SKM-1 (cell line): ENCODE data around the gene ZFAND2A.
"Not testable (repeated sequence)": the region's sequence is repeated elsewhere in the genome, so short reads cannot be mapped to it uniquely, and the experiment has no call there.

Experiments
- DNase-seq: peaks from one replicate; lab custom pipeline; 2025; ENCODE audit not compliant: unreplicated experiment; lab: John Stamatoyannopoulos, UW

The ZFAND2A gene

DNA sequence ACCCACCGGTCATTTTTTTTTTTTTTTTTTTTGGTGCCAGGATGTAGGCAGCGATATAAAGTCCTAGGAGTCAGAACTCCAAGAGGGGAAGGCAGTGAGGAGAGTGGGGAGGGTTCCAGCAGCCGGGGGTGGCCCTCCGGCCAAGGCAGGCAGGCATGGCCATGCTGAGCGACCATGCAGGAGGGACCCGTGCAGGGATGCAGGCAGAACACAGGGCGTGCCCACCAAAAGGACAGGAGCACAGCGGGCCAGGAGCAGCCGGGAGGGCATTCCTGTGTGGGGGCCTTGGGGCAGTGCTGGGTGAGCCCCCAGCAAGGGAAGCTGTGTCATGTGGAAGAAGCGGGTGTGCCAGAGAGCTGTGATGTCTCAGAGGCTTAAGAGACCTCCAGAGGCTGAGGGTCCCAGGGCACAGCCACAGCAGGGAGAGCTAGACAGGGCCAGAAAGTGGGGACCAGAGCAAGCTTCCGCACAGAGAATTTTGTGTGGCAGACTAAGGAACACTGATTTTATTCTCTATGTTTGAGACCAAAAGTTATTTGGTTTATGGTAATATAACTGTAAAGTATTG lies 5.7 kb downstream of the ZFAND2A start:
- no peak for DNase-seq

- DNase-seq: no peak
Measured at GRCh38 chr7:1152492-1152891, 7.5 kb downstream of the ZFAND2A start.

- DNase-seq: no peak
Measured at GRCh38 chr7:1151653-1152425, 8.2 kb downstream of the ZFAND2A start.

DNA sequence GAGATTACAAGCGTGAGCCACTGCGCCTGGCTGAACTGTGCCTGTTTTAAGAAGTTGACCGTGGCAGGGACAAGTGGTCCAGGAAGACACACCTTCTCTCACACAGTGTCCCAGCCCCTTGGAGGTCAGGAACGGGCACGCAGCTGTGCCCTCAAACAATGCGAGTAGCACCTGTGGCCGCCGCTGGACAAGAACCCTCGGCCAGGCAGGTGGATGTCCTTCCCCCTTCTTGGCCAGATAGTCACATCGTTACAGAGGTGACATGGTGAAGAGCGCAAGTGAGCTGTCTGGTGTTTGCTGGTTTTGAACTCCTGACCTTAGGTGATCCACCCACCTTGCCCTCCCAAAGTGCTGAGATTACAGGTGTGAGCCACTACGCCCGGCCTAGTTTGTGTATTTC lies 8.8 kb downstream of the ZFAND2A start:
- DNase-seq: no peak

DNA sequence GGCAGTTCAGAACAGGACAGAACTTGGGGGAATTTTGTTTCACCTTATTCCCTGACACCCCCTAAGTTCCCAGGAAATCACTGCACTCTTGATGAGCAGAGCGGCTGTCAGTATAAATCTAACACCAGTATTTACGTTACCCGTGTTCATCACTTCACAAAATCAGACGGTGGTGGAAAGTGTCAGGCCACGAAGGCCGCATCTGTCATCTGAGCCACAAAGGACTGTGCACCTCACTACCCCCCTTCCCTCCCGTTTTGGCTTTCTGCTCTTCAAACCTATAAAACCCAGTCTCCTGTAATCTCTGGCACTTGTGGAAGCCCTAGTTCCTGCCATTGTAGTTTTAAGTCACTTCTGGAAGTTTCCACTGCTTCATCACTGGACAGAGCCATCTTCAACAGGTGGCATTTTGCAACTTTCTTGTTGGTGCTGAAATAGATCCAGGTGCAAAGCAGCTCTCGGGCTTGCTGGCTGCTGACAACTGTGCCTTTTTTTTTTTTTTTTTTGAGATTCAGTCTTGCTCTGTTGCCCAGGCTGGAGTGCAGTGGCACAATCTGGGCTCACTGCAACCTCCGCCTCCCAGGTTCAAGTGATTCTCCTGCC lies 9.5 kb downstream of the ZFAND2A start:
- DNase-seq: no peak

- DNase-seq: no peak
Measured at GRCh38 chr7:1149351-1149794, 10.6 kb downstream of the ZFAND2A start.

DNA sequence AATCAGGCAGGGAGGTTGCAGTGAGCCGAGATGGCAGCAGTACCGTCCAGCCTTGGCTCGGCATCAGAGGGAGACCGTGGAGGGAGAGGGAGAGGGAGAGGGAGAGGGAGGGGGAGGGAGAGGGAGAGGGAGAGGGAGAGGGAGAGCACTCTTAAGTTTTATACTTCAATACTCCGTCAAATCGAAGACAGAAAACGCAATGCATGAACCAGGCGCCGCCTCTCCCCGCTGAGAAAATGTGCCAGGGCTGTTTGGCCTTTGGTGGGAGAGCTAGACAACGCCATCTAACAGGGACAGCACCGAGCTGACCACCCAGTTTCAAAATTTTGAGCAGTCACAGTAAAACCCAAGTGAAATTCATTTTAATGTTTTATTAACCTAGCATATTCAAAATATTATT lies 12.1 kb downstream of the ZFAND2A start:
- not testable (repeated sequence) for DNase-seq

DNA sequence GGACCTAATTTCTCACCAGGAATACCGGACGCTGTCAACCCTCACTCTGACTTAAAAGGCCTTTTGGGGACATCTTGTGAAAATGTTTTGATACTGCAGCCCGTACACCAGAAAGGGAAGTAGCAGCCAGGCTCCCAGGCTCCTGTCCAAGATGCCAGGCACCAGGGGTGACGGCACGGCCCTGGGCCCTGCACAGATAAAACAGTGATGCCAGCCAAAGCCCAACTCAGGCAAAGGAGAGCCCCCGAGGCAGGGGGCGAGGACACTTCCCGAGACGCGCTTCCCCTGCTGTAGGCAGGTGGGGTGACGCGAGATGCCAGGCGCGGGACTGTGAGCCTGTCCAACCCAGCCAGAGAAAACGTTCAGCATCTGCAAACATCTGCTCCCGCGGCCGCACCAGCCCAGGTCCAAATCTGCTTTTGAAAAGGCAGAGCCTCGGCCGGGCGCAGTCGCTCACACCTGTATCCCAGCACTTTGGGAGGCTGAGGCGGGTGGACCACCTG lies 15.7 kb downstream of the ZFAND2A start:
- DNase-seq: peak; percentile 6

- not testable (repeated sequence) for DNase-seq
Measured at GRCh38 chr7:1143031-1143430, 17.0 kb downstream of the ZFAND2A start.

GRCh38 chr7:1142051-1142635 lies 17.9 kb downstream of the ZFAND2A start:
- DNase-seq: no peak

- DNase-seq: no peak
Measured at GRCh38 chr7:1141651-1142050, 18.3 kb downstream of the ZFAND2A start.

DNA sequence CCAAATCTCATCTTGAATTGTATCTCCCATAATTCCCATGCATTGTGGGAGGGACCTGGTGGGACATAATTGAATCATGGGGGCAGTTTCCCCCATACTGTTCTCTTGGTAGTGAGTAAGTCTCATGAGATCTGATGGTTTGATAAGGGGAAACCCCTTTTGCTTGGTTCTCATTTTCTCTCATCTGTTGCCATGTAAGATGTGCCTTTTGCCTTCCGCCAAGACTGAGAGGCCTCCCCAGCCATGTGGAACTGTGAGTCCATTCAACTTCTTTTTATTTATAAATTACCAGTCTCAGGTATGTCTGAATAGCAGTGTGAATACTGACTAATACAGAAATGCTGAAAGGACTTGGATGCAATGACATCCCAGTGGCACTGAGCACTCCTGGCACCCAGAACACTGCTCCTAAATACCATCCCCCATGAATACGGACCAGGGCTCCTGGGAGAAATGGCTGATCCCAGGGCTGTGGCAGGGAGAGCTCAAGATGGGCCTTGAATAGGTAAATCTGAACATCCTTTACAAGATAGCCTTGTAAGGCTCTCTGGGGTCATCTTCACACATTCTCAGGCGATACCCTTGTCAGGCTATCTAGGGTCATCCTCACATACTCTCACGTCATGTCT lies 19.4 kb downstream of the ZFAND2A start:
- DNase-seq: no peak

- DNase-seq: no peak
Measured at GRCh38 chr7:1137517-1138167, 22.4 kb downstream of the ZFAND2A start.

- peak; percentile 12 for DNase-seq
Measured at GRCh38 chr7:1136841-1137516, 23.0 kb downstream of the ZFAND2A start.

DNA sequence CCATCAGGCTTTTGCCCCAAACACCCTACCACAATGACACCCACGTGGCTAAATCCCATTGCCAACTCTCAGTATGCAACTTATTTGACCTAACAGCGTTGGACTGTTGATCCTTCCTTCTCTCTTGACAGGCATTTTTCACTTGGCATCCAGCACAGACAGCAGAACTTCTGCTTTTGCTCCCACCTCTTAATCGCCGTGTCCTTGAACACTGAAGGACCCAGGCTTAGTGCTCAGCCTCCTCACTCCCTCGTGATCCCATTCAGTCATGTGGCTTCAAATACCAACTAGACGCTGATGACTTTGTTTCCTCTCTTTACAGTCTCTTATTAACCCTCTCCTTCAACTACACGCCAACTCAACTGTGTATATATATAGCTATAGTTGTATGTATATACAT lies 25.0 kb downstream of the ZFAND2A start:
- no peak for DNase-seq

DNA sequence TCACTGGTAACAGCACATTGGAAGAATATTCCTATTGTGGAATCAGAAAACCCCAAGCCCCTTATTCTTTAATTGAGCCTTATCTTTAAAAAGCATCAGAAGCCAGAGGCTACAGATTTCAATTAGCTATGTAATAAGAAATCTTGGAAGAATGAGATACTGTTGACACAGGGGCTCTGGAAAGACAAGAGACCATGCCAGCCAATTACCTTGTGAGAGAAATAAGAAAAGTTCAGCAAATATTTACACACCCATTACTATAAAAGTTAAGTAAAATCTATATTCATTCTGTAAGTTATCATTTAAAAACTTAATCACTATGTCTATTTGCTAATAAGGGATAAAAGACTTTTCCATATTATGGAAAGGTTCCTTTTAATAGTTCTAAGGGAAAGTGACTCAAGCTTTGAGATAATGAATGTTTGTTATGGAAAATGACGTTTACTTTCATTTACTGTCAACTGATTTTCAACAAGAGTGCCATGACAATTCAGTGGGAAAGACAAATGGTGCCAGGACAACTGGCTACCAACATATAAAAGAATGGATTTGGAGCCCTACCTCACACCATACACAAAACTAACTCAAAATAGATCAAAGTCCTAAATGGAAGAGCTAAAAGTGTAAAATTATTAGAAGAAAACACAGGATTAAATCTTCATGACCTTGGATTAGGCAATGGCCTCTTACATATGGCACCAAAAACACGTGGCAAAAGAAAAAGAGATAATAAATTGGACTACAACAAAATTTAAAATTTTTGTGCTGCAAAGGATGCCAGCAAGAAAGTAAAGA lies 28.3 kb downstream of the ZFAND2A start:
- no peak for DNase-seq

GRCh38 chr7:1130021-1130990 lies 29.7 kb downstream of the ZFAND2A start:
- no peak for DNase-seq

DNA sequence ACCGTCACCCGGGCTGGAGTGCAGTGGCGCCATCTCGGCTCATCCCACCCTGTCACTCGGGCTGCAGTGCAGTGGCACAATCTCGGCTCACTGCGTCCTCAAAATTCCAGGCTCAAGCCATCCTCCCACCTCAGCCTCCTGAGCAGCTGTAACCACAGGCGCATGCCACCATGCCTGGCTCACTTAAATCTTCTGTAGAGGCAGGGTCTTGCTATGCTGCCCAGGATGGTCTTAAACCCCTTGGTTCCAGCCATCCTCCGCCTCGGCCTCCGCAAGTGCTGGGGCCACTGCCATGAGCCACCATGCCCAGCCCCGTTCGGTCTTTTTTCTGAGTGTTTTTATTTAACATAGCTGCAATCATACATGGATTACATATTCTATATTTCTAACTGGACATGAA lies 30.6 kb downstream of the ZFAND2A start:
- DNase-seq: no peak
